ENCODE measurements around the gene CYSLTR2.

The CYSLTR2 gene

GRCh38 chr13:48642061-48642460 is 11.7 kb upstream of the CYSLTR2 start:
- no peak overlapping the region for H3K4me2 ChIP-seq
- no peak for TF ChIP-seq CTCF (conservative IDR thresholded peaks at IDR 0.05; ENCODE audit: low read depth, low read length)
- no peaks in the 10 kb centered on the region for H3K36me3 ChIP-seq (ENCODE audit: insufficient read depth)
- H3K4me1 ChIP-seq (ENCODE audit: low read depth, poor library complexity, severe bottlenecking) = peaks cover 11% of the 10 kb centered on the region
- no peak overlapping the region for H3K4me3 ChIP-seq (IDR thresholded peaks at IDR 0.05; ENCODE audit: insufficient read depth, low read depth, low read length)
- no peaks in the 10 kb centered on the region for H4K20me1 ChIP-seq (ENCODE audit: insufficient read depth)
- no peak overlapping the region for H2AFZ ChIP-seq (ENCODE audit: low read depth)
- no peaks in the 10 kb centered on the region for H3K27me3 ChIP-seq (ENCODE audit: insufficient read depth, low read depth)
- H3K27ac ChIP-seq = no peak overlapping the region
- H3K9ac ChIP-seq = no peak overlapping the region
- no peaks in the 10 kb centered on the region for H3K79me2 ChIP-seq (ENCODE audit: insufficient read depth, low read depth)

GRCh38 chr13:48643159-48643558 is 10.6 kb upstream of the CYSLTR2 start:
- Histone ChIP-seq H3K27me3 (ENCODE audit: insufficient read depth, low read depth) (no peaks in the 10 kb centered on the region), H3K36me3 (ENCODE audit: insufficient read depth) (no peaks in the 10 kb centered on the region), H3K27ac (no peak overlapping the region), H4K20me1 (ENCODE audit: insufficient read depth) (no peaks in the 10 kb centered on the region), H3K9ac (no peak overlapping the region), H3K4me1 (ENCODE audit: low read depth, poor library complexity, severe bottlenecking) (no peaks in the 10 kb centered on the region), H2AFZ (ENCODE audit: low read depth) (no peak overlapping the region), H3K79me2 (ENCODE audit: insufficient read depth, low read depth) (no peaks in the 10 kb centered on the region), H3K4me2 (no peak overlapping the region), H3K4me3 (IDR thresholded peaks at IDR 0.05; ENCODE audit: insufficient read depth, low read depth, low read length) (no peak overlapping the region)
- no peak for TF ChIP-seq CTCF (conservative IDR thresholded peaks at IDR 0.05; ENCODE audit: low read depth, low read length)

GRCh38 chr13:48644141-48644540 is 9.6 kb upstream of the CYSLTR2 start:
- Histone ChIP-seq H3K4me2 (no peak overlapping the region), H3K27ac (no peak overlapping the region), H3K4me1 (ENCODE audit: low read depth, poor library complexity, severe bottlenecking) (no peaks in the 10 kb centered on the region), H3K79me2 (ENCODE audit: insufficient read depth, low read depth) (no peaks in the 10 kb centered on the region), H3K4me3 (IDR thresholded peaks at IDR 0.05; ENCODE audit: insufficient read depth, low read depth, low read length) (no peak overlapping the region), H4K20me1 (ENCODE audit: insufficient read depth) (no peaks in the 10 kb centered on the region), H2AFZ (ENCODE audit: low read depth) (no peak overlapping the region), H3K36me3 (ENCODE audit: insufficient read depth) (no peaks in the 10 kb centered on the region), H3K27me3 (ENCODE audit: insufficient read depth, low read depth) (no peaks in the 10 kb centered on the region), H3K9ac (no peak overlapping the region)
- TF ChIP-seq CTCF (conservative IDR thresholded peaks at IDR 0.05; ENCODE audit: low read depth, low read length) = no peak

- TF ChIP-seq CTCF (conservative IDR thresholded peaks at IDR 0.05; ENCODE audit: low read depth, low read length) = no peak
- Histone ChIP-seq H2AFZ (ENCODE audit: low read depth) (no peak overlapping the region), H3K36me3 (ENCODE audit: insufficient read depth) (no peaks in the 10 kb centered on the region), H4K20me1 (ENCODE audit: insufficient read depth) (no peaks in the 10 kb centered on the region), H3K27me3 (ENCODE audit: insufficient read depth, low read depth) (no peaks in the 10 kb centered on the region), H3K9ac (no peak overlapping the region), H3K4me1 (ENCODE audit: low read depth, poor library complexity, severe bottlenecking) (no peaks in the 10 kb centered on the region), H3K4me2 (no peak overlapping the region), H3K79me2 (ENCODE audit: insufficient read depth, low read depth) (no peaks in the 10 kb centered on the region), H3K4me3 (IDR thresholded peaks at IDR 0.05; ENCODE audit: insufficient read depth, low read depth, low read length) (no peak overlapping the region), H3K27ac (no peak overlapping the region)
These were observed 8.8 kb upstream of the CYSLTR2 start for GRCh38 chr13:48644951-48645350.

- Histone ChIP-seq H3K36me3 (ENCODE audit: insufficient read depth) (no peaks in the 10 kb centered on the region), H3K4me3 (IDR thresholded peaks at IDR 0.05; ENCODE audit: insufficient read depth, low read depth, low read length) (no peak overlapping the region), H3K4me2 (no peak overlapping the region), H3K79me2 (ENCODE audit: insufficient read depth, low read depth) (no peaks in the 10 kb centered on the region), H4K20me1 (ENCODE audit: insufficient read depth) (no peaks in the 10 kb centered on the region), H3K27ac (no peak overlapping the region), H3K9ac (no peak overlapping the region), H3K4me1 (ENCODE audit: low read depth, poor library complexity, severe bottlenecking) (no peaks in the 10 kb centered on the region), H2AFZ (ENCODE audit: low read depth) (no peak overlapping the region), H3K27me3 (ENCODE audit: insufficient read depth, low read depth) (no peaks in the 10 kb centered on the region)
- no peak for TF ChIP-seq CTCF (conservative IDR thresholded peaks at IDR 0.05; ENCODE audit: low read depth, low read length)
These were observed 7.9 kb upstream of the CYSLTR2 start for GRCh38 chr13:48645845-48646244.

Measured in KMS-11 (cell line).